PC-9 (cell line): ENCODE data around the gene CCNY.

Experiments used
- EZH2 ChIP-seq: fragments of 200-600 bp; sonication (generic); IDR thresholded peaks from 2 replicates; pipeline ENCODE4 v1.8.0; 2017; ENCODE audit warnings: antibody characterized with exemption, low read depth
- TF ChIP-seq, protein P1 (sequence below): fragments of 200-600 bp; sonication (generic); conservative IDR thresholded peaks from 2 replicates; pipeline ENCODE4 v1.6.1; 2017; ENCODE audit warnings: mixed run types, antibody characterized with exemption, mild to moderate bottlenecking, moderate library complexity

DNA sequence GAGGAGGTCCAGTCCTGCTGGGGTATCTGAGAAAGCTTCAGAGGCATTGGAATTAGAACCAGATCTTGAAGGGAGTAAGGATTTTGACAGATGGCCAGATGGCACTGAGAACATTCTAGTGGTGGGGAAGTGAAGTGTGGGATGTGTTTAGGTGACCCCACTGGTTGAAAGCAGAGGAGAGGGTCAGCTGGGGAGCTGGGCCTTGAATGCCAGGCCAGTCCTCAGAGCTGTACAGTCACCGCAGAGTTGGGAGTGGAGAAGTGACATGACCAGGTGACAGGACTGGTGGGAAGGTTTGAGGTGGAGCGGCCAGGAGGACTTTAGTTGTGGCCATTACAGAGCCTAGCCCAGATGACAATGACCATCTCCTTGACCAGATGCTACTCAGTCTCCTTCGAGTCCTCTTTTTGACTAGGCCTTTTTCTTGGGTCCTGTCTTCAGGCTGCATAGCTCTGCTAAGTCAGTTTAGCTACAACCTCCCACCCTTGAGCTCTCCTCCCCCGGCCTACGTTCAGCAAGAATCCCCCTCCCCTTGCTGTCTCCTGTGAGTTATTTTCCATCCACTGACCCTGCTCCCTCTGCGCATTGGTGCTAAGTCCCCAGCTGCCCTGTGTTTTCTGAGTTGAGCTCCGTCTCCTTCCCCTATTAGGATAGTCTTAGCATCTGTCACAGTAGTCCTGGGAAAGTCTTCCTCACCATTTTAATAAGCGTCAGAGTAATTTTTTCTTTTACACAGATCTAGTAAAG lies 56.3 kb downstream of the CCNY start:
- TF ChIP-seq, protein P1, sequence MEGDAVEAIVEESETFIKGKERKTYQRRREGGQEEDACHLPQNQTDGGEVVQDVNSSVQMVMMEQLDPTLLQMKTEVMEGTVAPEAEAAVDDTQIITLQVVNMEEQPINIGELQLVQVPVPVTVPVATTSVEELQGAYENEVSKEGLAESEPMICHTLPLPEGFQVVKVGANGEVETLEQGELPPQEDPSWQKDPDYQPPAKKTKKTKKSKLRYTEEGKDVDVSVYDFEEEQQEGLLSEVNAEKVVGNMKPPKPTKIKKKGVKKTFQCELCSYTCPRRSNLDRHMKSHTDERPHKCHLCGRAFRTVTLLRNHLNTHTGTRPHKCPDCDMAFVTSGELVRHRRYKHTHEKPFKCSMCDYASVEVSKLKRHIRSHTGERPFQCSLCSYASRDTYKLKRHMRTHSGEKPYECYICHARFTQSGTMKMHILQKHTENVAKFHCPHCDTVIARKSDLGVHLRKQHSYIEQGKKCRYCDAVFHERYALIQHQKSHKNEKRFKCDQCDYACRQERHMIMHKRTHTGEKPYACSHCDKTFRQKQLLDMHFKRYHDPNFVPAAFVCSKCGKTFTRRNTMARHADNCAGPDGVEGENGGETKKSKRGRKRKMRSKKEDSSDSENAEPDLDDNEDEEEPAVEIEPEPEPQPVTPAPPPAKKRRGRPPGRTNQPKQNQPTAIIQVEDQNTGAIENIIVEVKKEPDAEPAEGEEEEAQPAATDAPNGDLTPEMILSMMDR = no peak
- no peak for TF ChIP-seq EZH2
